IPS-18a (cell line): ENCODE measurements around the gene DCAF12.

Source experiments
- H3K27ac ChIP-seq: one replicate; pipeline ENCODE4 v1.5.1; 2013; ENCODE audit warnings: low read length
- H3K27me3 ChIP-seq: one replicate; pipeline ENCODE4 v1.6.1; 2013; ENCODE audit warnings: mild to moderate bottlenecking, low read length; ENCODE audit not compliant: control insufficient read depth, insufficient read depth
- H3K36me3 ChIP-seq: one replicate; pipeline ENCODE4 v1.6.1; 2013; ENCODE audit warnings: low read depth, low read length; ENCODE audit not compliant: control insufficient read depth
- H3K4me1 ChIP-seq: one replicate; pipeline ENCODE4 v1.6.1; 2013; ENCODE audit warnings: low read depth, low read length; ENCODE audit not compliant: control insufficient read depth
- H3K4me3 ChIP-seq: one replicate; pipeline ENCODE4 v1.5.1; 2013; ENCODE audit warnings: low read length
- H3K9ac ChIP-seq: one replicate; pipeline ENCODE4 v1.6.1; 2013; ENCODE audit warnings: mild to moderate bottlenecking, low read length, moderate library complexity
- H3K9me3 ChIP-seq: one replicate; pipeline ENCODE4 v1.6.1; 2013; ENCODE audit warnings: low read depth, low read length; ENCODE audit not compliant: control insufficient read depth

Gene DCAF12

DNA sequence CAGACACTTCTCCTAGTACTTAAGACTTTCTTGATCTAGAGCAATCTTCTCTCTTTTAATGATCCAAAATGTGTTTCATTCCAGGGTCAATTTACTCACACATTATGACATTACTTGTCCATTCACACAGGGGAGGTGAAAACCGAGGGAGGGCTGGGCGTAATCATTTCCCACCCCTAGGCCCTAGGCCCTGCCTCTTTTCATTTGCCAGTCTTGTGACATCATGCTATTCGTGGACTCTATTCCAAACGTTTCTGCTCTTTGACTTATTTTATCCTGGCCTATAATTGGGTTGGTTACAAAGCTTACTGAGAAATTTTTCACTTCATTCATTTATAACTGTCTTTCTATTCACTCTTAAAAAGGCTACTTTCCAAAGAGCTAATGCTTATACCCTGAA lies 2.4 kb downstream of the DCAF12 start:
- H3K36me3 ChIP-seq = peaks cover 26% of the 10 kb centered on the region
- no peak overlapping the region for H3K4me3 ChIP-seq
- H3K4me1 ChIP-seq = peaks cover 6% of the 10 kb centered on the region
- H3K9me3 ChIP-seq = no peaks in the 10 kb centered on the region
- no peak overlapping the region for H3K27ac ChIP-seq
- H3K9ac ChIP-seq = no peak overlapping the region
- H3K27me3 ChIP-seq = no peaks in the 10 kb centered on the region

DNA sequence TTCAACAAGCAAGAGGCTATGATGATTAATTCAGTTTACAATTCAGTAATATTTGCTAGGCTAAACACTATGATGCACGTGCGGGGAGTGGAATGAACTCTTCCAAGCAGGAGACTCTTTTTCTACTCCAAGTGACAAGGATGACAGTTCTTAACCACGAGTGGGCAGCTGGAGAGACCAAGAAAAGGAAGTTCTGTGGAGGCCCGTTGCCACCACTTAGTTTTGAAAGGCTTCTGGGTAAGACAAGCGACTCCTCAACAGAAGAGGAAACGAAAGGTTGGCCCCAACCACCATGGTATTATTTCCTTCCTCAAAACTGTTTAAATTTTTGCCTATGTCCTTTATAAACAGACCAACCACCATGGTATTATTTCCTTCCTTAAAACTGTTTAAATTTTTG lies 2.8 kb downstream of the DCAF12 start:
- Histone ChIP-seq H3K36me3 (peaks cover 26% of the 10 kb centered on the region), H3K4me3 (no peak overlapping the region), H3K27me3 (no peaks in the 10 kb centered on the region), H3K4me1 (peaks cover 6% of the 10 kb centered on the region), H3K27ac (no peak overlapping the region), H3K9me3 (no peaks in the 10 kb centered on the region), H3K9ac (no peak overlapping the region)

DNA sequence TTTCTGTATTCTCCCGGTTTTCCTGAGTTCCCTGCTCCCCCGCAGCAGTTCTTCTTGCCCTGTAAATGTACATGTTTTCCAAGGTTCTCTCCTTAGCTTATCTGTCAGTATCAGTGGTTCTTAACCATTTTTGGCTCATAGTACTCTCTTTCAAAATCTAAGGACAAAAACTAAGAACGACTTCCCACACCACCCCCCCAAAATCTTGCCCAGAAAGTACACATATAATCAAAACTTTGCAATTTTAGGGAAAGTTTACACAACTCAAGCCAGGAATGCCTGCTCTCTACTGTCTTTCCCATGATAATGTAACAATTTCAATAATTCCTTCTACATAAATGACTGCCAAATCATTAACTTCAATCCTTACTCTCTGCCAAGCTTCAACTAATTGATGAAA lies 4.5 kb downstream of the DCAF12 start:
- Histone ChIP-seq H3K4me3 (no peak overlapping the region), H3K9ac (no peak overlapping the region), H3K27ac (no peak overlapping the region), H3K4me1 (peaks cover 6% of the 10 kb centered on the region), H3K9me3 (no peaks in the 10 kb centered on the region), H3K27me3 (no peaks in the 10 kb centered on the region), H3K36me3 (peaks cover 34% of the 10 kb centered on the region)

DNA sequence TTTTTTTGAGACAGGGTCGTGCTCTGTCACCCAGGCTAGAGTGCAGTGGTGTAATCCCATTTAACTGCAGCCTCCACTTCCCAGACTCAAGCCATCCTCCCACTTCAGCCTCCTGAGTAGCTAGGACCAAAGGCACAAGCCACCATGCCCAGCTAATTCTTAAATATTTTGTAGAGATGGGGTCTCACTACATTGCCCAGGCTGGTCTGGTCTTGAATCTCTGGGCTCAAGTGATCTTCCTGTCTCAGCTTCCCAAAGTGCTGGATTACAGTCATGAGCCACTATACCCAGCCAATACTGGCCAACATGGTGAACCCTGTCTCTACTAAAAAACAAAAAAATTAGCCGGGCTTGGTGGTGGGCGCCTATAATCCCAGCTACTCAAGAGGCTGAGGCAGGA lies 6.8 kb downstream of the DCAF12 start:
- H3K36me3 ChIP-seq = peaks cover 33% of the 10 kb centered on the region

DNA sequence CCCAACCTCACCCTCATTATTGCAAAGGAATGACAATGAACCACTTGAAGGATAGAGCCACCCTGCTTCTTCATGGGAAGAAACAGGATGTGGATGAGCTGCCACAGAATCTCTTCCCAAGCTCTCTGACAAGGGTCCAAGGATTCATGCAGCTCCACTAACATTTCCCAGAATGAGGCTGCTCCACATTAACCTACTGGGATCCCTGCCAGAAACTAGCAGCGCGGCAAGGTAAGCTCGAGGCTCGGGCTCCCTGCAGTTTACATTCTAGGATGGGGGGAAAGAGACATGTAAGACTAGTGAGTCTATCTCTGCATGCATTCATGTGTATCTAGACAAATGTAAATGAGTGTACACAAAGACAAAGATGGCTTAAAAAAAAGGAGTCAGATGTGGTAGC lies 12.1 kb downstream of the DCAF12 start:
- H3K36me3 ChIP-seq = peaks cover 29% of the 10 kb centered on the region

More for the DNA sequence above, 6.8 kb downstream of the DCAF12 start:
- H3K9me3 ChIP-seq = no peaks in the 10 kb centered on the region
- no peaks in the 10 kb centered on the region for H3K4me1 ChIP-seq
- no peak overlapping the region for H3K9ac ChIP-seq
- H3K27ac ChIP-seq = no peak overlapping the region
- H3K4me3 ChIP-seq = no peak overlapping the region
- no peaks in the 10 kb centered on the region for H3K27me3 ChIP-seq

DNA sequence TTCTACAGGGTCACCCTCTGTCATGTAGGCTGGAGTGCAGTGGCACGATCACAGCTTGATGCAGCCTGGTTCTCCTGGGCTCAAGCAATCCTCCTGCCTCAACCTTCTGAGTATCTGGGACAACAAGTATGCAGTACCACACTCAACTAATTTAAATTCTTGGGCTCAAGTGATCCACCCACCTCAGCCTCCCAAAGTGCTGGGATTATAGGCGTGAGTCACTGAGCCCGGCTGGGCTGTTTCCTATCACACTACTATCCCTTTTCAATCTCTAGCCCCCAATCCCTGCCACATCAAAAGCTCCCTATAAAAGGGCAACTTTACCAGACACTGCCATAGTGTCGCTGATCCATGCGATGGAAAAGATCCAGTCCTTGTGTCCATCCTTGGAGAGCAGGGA lies 20.4 kb downstream of the DCAF12 start:
- Histone ChIP-seq H3K27me3 (no peaks in the 10 kb centered on the region), H3K36me3 (peaks cover 52% of the 10 kb centered on the region), H3K27ac (no peak overlapping the region), H3K4me3 (no peak overlapping the region), H3K9ac (no peak overlapping the region), H3K4me1 (no peaks in the 10 kb centered on the region), H3K9me3 (no peaks in the 10 kb centered on the region)

More for the DNA sequence above, 12.1 kb downstream of the DCAF12 start:
- H3K4me3 ChIP-seq = no peak overlapping the region
- no peaks in the 10 kb centered on the region for H3K27me3 ChIP-seq
- no peak overlapping the region for H3K9ac ChIP-seq
- H3K4me1 ChIP-seq = no peaks in the 10 kb centered on the region
- no peak overlapping the region for H3K27ac ChIP-seq
- H3K9me3 ChIP-seq = no peaks in the 10 kb centered on the region

DNA sequence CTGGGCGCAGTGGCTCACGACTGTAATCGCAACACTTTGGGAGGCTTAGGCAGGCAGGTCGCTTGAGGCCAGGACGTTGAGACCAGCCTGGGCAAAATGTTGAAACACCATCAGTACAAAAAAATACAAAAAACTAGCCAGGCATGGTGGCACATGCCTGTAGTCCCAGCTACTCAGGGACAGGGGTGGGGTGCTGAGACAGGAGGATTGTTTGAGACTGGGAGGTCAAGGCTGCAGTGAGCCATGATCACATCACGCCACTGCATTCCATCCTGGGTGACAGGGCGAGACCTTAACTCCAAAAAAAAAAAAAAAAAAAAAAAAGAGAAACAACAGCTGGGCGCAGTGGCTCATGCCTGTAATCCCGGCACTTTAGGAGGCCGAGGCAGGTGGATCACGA lies 23.7 kb downstream of the DCAF12 start:
- Histone ChIP-seq H3K27ac (no peak overlapping the region), H3K9me3 (no peaks in the 10 kb centered on the region), H3K27me3 (no peaks in the 10 kb centered on the region), H3K36me3 (peaks cover 46% of the 10 kb centered on the region), H3K4me1 (no peaks in the 10 kb centered on the region), H3K9ac (no peak overlapping the region), H3K4me3 (no peak overlapping the region)

DNA sequence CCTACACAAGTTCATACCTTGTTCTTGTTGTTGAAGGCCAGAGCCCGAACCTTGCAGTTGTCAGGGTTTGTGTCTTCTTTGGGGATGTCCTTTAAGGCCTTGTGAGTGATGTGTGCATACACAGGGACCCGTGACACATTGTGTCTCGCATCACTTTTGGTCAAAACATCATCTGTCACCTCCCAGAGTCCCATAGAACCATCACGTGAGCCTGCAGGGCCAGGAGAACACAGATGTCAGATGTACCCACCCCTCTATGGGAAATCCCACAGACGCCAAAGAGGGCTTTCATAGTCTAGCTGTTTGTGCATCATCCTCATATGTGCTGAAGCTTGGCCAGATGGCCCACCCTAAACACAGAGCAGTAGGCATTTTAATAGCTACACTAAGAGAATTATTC lies 28.2 kb downstream of the DCAF12 start:
- Histone ChIP-seq H3K36me3 (peaks cover 54% of the 10 kb centered on the region), H3K4me1 (no peaks in the 10 kb centered on the region)

DNA sequence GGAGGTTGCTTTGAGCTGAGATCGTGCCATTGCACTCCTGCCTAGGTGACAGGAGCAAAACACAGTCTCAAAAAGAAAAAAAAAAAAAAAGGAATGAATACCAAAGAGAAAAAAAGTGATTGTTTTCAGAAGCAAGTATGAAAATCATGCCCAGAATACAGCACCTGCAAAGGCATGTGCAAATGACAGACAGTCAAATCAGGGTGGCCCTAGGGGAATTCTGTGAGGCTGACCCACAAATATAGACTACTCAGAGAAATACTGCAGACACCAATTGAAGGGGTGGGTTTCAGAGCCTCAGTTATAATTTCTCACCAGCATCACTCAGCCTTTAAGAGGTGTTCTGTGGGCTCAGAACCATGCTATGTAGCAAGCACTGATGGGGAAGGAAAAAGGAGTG lies 28.6 kb downstream of the DCAF12 start:
- H3K36me3 ChIP-seq = peaks cover 58% of the 10 kb centered on the region
- no peaks in the 10 kb centered on the region for H3K9me3 ChIP-seq
- H3K4me1 ChIP-seq = no peaks in the 10 kb centered on the region
- no peak overlapping the region for H3K4me3 ChIP-seq
- no peak overlapping the region for H3K9ac ChIP-seq
- no peak overlapping the region for H3K27ac ChIP-seq
- H3K27me3 ChIP-seq = no peaks in the 10 kb centered on the region

More for the DNA sequence above, 28.2 kb downstream of the DCAF12 start:
- H3K27me3 ChIP-seq = no peaks in the 10 kb centered on the region
- no peak overlapping the region for H3K4me3 ChIP-seq
- no peak overlapping the region for H3K9ac ChIP-seq
- no peaks in the 10 kb centered on the region for H3K9me3 ChIP-seq
- no peak overlapping the region for H3K27ac ChIP-seq

DNA sequence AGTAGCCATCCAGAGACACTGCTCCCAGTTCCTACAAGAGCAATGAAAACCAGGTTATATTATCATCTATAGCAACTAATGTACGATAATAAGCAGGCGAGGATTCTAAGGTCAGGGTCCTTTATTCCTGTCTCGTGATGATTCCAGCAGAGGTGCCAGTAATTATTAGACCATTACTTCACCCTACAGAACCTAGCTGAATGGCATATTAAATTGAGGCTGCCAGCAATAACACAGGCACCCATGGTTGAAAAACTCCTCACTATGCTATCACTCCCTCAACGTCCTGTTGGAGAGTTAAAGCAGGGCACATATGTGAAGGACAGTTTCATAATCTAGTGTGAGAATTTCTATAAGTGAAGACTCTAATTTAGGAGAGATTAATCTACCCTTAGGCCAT lies 29.7 kb downstream of the DCAF12 start:
- no peaks in the 10 kb centered on the region for H3K9me3 ChIP-seq
- no peaks in the 10 kb centered on the region for H3K4me1 ChIP-seq
- H3K27me3 ChIP-seq = no peaks in the 10 kb centered on the region
- no peak overlapping the region for H3K27ac ChIP-seq
- no peak overlapping the region for H3K4me3 ChIP-seq
- H3K36me3 ChIP-seq = peaks cover 56% of the 10 kb centered on the region
- no peak overlapping the region for H3K9ac ChIP-seq

DNA sequence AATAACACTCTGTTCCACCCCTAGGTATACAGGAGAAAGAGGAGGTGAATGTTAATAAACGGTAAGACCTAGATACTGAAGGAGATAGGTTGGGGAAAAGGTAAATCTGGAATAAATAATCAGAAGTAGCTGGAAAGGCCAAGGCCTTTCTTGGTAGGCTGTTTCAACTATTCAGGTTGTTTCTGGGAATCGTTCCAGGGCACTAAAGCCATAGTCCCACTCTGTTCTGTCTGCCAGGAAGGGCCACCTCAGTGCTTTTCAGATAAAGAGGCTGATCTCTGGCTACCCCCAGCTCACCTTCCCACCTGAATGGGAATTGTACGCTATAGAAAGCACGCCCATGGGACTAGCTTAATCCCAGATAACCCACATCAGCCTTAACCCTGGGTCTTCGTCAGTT lies 32.9 kb downstream of the DCAF12 start:
- Histone ChIP-seq H3K4me3 (no peak overlapping the region), H3K9ac (no peak overlapping the region), H3K36me3 (peaks cover 81% of the 10 kb centered on the region), H3K9me3 (no peaks in the 10 kb centered on the region), H3K27ac (no peak overlapping the region), H3K4me1 (no peaks in the 10 kb centered on the region), H3K27me3 (no peaks in the 10 kb centered on the region)

DNA sequence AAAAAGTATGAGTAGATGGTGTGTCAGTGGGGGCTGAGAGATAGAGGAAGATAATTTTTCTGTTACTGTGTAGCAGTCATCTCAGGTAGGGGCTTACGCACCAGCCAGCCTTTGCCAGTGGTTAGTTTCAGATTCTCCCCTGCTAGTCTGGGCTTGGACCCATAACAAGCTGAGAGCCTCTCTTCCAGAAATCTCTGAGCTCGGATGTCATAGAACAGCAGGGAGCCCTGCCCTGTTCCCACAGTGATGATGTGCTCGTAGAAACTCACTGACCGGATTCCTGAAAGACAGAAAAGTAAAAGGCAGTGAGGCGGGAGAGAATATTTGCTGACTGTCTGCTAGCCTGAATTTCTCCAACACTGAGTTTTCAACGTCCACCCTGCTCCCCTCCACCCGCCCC lies 37.2 kb downstream of the DCAF12 start:
- no peak overlapping the region for H3K4me3 ChIP-seq
- peaks cover 73% of the 10 kb centered on the region for H3K36me3 ChIP-seq
- H3K9ac ChIP-seq = no peak overlapping the region
- H3K9me3 ChIP-seq = no peaks in the 10 kb centered on the region
- no peaks in the 10 kb centered on the region for H3K27me3 ChIP-seq
- no peaks in the 10 kb centered on the region for H3K4me1 ChIP-seq
- H3K27ac ChIP-seq = no peak overlapping the region
